DOHH2 (cell line): Measurements from ENCODE around the gene FAM171A1.

Source experiments
- EZH2phosphoT487 ChIP-seq: fragments of 200-600 bp; sonication (generic); IDR thresholded peaks from 2 replicates; pipeline ENCODE4 v1.6.1; 2017; ENCODE audit warnings: borderline replicate concordance, mild to moderate bottlenecking, antibody characterized with exemption, low read length, moderate library complexity, mixed read lengths
- TF ChIP-seq, protein P1 (sequence below): fragments of 200-600 bp; sonication (generic); IDR thresholded peaks from one replicate; pipeline ENCODE4 v1.5.1; 2014; ENCODE audit warnings: antibody characterized with exemption, mild to moderate bottlenecking, low read depth, low read length; ENCODE audit not compliant: poor library complexity, severe bottlenecking

- TF ChIP-seq, protein P1, sequence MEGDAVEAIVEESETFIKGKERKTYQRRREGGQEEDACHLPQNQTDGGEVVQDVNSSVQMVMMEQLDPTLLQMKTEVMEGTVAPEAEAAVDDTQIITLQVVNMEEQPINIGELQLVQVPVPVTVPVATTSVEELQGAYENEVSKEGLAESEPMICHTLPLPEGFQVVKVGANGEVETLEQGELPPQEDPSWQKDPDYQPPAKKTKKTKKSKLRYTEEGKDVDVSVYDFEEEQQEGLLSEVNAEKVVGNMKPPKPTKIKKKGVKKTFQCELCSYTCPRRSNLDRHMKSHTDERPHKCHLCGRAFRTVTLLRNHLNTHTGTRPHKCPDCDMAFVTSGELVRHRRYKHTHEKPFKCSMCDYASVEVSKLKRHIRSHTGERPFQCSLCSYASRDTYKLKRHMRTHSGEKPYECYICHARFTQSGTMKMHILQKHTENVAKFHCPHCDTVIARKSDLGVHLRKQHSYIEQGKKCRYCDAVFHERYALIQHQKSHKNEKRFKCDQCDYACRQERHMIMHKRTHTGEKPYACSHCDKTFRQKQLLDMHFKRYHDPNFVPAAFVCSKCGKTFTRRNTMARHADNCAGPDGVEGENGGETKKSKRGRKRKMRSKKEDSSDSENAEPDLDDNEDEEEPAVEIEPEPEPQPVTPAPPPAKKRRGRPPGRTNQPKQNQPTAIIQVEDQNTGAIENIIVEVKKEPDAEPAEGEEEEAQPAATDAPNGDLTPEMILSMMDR: no peak
- TF ChIP-seq EZH2phosphoT487: no peak
These were observed 201.3 kb downstream of the FAM171A1 start for GRCh38 chr10:15169555-15170401.
